GM21737 (cell line): ENCODE results near the gene PSMB10.

Experiments
- ATAC-seq: cut with Tn5 transposase; IDR thresholded peaks from one replicate; pipeline ENCODE4 v1.9.1; 2021; ENCODE audit warnings: mild to moderate bottlenecking, moderate library complexity; ENCODE audit not compliant: unreplicated experiment

The PSMB10 gene

DNA sequence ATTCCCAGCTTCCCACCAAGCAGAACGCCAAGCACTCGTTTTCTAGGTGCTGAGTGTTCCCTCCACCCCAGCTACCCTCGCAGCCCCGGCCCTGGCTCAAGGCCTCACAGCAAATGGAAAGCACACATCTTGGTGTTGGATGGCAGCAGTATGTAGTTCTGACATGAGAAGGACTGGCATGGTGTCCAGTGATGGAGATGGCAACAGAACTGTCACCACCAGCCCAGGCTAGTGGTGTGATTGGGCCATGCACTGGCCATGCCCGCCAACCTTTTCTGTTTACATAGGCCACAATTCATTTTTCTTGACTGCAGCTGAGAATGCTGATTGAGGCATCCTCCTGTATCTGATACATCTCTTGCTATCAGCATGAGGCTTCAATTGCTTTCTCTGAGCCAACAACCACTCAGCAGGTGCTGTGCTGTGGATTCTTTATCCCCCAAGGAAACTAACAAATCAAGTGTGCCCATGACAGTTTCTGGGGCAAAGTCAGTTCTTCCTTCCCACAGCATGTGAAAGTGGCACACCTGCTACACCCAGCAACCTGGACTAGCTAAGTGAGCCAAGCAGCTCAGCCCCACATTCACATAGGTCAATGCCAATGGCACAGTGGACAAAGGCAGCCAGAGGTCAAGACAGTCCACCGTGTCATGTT, 28.0 kb upstream of the PSMB10 start:
- ATAC-seq = no peak

DNA sequence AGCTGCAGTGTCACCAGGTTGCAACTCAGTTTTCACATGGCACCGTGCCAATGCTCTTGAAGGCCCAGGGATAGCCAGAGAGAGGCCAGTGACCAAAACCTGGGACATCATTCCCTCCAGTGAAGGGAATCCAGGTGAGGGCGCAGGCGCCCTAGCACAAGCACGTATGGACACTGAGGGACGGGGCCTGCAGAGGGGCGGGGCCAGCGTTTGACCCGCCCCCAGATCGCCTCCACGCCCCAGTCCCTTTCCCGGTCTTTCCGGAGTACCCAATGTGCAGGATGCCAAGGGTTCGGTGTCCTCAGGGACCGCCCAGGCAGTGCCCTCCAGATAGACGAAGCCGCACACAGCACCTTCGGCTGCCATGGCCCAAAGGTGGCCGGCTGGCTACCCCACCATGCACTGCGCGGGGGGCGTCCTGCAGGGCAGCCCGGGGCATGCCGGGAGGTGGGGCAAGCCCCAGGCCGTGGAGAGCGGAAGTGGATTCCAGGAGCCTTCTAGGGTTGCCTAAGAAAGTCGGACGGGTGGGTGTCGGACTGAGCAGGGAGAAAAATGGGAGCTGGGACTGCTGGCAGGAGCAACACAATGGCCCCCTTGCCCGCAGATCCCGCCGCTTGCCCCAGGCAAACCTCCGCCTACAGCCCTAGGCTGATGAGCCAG, 27.1 kb upstream of the PSMB10 start:
- no peak for ATAC-seq

DNA sequence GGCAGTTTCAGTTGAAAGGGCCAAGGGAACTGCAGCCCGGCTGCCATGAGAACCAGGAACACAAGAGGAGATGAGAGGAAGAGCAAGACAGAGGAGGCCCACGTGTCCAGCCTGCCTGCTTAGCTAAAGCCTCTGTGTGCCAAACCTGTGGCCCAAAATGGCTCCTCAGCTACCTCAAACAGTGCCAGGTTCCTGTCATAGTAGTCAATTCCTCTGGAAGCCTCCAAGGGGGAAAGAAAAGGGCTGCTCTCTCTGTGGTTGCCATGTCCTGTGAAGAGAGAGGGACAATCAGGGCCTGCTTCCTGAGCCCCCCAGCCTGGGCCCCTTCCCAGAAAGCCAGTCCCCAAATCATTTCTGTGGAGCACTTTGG, 26.6 kb upstream of the PSMB10 start:
- no peak for ATAC-seq

DNA sequence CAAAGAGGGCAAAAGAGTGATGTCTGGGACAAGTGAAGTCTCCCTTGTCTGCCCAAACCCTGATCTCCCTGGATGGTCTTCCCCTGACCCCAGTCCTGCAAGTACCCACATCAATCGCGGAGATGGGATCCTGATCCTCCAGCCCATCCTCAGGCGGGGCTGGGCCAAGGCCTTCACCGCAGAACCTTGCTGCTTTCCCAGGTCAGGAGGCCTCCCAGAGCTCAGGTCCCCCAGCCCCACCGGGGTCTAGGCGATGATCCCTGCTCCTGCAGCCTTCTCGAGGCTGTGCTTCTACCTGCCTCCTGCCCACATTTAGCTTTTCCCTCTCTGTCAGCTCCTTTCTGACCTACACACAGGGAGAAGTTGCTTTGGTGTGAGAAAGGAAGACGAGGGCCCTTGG, 25.5 kb upstream of the PSMB10 start:
- ATAC-seq = no peak

DNA sequence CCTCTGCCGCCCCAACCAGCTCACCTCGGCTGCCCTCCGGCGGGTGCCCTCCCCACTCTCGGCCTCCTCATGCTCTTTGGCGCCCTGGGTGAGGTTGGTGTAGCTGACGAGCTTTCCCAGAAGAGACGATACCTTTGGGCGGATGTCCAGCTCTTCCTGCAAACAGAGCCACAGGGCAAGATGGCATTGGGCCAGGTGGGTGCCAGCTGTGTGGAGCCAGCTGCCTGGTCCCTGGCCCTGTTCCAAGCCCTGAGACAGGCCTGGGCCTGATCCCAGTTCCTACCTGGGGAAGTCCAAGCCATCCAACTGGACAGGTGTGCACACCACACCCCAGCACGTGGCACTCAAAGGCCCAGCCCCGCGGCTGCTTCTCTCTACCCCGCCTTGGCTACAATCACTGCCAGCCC, 24.9 kb upstream of the PSMB10 start:
- ATAC-seq = no peak

DNA sequence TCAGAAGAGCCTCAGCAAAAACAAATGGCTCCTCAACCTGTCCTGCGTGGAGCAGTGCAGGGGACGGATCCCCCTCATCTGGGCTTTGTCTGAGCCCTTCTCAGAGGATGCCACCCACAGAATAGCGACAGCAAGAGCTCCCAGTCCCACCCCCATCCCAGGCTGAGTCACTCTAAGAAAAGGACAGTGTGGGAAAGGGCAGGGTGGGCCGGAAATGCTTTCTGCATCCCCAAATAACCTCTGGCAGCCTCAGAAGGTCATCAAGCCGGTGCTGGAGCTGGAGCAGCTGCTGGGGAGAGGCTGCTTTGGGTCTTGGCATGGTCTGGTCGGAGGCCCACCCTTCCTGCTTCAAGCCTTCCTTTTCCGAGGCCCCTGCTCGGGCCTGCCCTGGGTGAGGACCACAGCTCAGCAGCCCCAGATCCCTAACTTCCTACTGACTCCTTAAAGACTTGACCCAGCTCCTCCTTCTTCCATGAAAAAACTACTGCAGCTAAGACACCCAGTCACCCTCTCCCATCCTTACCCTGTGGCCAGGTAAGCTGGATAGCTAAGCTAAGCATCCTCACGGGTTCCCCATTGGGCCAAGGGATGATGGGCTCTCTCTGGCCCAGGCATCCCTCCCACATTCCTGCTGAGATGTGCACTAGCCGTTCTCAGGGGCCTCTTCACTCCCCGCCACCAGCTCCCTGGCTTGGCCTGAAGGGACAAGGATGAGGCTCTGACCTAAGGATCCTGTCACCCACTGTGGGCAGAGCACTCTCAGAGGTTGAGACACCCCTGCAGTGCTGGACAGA, 23.1 kb upstream of the PSMB10 start:
- ATAC-seq = no peak

DNA sequence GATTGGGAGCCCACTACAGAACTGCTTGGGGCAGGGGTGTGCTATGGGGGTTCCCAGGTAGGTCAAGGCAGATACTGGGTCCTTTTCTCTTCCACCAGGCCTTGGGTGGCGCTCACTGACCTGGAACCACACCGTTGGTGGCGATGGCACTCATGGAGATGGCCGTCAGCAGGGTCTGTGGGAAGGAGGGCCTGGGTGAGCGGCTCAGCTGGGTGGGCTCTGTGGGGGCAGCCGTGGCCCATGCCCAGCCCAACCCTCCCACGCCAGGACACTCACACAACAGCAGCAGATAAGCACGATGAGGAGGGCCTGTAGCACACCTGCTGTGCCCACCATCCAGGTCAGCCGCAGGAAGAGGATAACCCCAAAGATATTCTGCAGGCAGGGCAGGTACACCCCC, 21.0 kb upstream of the PSMB10 start:
- ATAC-seq = no peak

DNA sequence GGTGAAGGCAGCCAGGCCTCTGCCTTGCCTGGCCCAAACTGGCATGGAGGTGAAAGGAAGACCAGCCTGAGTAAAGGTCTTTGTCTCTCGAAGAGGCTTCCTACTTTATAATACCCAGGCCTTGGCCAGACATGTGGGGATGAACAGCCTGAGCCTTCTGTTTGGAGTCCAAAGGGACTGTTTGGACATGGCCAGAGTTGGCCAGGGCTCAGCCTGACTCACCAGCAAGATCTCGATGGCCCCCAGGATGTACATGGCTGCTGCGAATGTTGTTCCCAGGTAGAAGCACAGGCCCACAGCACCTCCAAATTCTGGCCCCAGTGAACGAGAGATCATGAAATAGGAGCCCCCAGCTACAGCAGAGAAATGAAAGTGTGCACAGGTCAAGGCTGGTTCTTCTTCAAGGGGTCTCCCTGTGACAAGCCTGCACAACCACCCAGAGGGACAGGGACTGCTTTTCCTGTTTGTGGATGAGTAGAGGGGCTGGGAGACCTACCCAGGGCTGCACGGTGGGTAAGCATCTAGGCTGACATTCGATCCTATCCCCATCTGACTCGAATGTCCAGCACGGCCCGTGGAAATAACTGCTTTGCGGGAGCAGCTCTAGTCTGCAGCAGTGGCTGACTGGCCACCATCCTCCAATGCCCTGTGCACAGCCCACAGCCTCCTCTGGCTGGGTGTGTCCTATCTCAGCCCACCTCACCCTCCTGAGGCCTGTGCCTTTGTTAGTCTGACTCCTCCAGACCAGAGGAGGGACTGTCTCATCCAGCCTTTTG, 18.0 kb upstream of the PSMB10 start:
- ATAC-seq = no peak

DNA sequence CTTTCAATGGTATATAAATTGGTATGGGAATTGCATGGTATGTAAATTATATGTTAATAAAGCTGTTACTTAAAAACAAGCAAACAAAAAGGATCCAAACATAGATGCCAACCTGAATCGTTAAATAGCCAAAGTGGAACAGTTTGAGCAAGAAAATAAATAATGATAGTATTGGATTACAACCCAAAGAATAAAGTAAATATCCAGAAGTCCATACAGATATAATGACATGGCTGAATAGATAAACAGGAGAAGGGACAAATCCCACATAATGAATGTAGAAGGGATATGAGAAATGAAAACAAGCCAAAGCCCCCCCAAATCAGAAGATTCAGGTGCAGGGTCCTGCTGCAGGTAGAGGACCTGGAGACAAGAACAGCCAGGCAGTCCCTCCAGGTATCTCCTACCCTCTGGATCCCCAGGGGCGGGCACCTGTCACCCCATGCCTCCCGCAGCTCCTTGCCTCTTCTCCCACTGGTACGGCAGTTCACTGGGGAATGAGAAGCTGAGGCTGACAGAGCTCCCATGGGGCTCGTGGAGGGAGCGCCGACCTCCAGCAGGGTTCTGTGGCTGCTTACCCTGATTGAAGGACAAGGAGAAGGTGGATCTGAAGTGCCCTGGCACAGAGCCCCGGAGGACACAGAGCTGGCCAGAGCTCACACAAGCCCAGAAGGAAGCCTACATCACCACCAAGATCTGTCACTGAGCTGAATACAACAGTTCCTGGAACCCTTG, 17.2 kb upstream of the PSMB10 start:
- ATAC-seq = no peak

DNA sequence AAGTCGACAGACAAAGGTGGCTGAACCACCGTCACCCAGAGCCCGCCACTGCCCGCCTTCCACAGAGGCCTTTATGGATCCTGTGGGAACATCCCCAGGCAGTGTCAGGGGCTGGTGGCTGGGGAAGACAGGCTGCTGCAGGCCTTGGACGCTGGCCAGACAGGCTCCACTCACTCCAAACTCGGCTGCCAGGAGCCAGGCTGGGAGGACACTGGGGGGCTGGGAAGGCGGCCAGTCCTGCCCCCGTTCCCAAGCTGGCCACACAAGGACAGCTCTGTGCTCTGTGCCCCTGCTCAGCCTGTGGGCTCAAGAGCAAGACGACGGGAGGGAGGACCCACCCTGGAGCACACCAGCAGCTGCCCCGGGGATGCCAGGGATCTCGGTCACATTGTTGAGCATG, 14.8 kb upstream of the PSMB10 start:
- ATAC-seq = no peak

DNA sequence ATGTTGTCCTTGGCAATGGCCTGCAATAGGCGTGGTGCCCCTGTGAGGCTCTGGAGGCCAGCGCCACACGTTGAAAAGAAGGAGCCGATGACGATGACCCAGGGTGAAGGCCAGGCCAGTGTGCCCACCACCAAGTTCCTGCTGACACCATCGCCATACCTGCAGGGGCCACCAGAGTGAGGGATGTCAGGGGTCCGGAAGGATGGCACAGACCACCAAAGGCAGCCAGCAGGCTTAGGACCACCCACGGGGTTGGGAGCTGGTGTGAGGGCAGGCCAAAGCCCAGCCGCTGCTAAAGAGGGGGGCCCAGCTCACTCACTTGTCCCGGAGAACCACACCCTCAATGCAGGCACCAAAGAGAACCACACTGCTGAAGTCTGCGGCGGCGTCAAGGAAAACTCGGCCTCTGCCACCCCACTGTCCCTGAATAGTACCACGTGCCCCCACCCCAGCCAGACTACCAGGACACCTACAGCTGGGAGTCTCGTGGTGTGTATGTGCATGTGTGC, 13.7 kb upstream of the PSMB10 start:
- no peak for ATAC-seq

DNA sequence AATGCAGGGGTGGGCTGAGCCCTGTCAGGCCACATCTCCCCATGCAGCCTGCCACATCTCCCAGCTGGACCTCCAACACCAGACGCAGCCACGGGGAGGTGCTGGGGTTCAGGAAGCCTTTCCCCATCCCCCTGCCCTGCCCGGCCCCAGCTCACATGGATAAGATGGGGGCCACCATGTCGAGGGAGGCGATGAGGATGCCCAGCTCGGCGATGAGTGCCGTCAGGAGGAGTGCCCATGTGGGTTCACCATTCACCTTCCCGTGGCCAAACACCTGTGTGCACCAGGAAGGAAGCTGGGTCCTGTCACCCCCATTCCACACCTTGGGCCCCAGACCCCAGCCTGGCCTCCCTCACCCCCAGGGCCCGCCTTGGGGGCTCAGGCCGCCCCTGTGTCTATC, 13.0 kb upstream of the PSMB10 start:
- no peak for ATAC-seq

DNA sequence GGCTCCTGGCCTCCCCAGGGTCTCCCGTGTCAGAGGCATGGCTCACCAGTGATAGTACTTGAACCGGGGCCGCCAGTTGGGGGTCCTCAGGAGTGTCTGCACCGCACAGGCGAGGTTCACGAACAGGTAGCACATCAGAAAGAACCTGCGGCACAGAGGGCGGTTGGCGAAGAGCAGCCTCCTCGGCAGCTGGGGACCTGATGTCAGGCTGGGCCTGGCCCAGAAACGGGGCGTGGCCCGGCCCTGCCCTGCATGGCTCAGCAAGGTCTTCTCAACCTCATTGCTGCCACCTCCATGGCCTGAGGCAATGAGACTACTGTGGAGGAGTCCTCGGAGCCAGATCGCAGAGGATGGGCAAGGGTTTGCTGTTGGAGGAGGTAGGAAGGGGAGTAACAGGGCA, 11.4 kb upstream of the PSMB10 start:
- no peak for ATAC-seq

DNA sequence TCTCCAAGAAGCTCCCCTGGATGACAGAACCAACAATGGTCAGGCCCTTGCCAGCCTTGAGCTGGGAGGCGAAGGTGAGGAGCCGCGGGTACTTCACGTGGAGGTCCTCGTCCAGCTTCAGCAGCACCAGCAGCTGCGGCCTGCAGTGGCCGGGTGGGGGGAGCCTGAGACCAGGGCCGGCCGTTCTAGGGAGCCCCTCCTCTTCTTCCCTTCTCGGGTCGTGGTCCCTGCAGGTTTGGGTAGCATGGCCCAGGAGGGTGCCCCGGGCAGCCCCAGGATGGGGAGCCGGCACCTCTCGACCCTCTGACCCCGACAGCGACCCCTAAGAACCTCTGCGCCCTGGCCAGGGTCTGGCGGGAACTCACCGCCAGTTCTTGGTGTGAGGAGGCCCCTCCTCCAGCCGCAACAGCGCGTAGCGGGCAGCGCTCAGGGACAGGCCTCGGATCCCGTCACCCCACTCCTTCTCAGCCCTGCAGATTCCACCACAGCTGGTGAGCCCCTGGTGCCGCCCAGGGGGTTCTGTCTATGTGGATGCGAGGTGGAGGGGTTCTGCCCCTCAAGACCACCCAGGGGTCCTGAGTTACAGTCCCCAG, 10.4 kb upstream of the PSMB10 start:
- ATAC-seq = no peak

DNA sequence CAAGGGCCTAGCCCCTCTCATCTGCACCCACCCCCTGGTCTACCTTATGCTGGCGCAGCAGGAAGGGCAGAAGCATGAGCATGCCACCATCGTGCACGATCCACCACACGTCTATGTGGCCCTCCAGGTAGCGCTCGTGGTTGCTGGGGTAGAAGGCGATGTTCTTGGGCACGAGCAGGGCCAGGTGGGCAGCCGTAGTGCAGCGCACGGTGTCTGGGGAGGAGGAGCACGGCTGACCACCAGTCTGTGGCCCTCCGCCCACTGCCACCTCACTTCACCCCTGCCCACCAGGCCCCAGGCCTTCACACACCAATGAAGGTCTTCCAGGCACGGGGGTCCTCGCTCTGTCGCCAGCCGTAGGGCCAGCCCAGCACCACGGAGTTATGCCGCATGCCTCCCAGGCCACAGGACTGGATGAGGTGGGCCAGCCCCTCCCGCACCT, 9.5 kb upstream of the PSMB10 start:
- ATAC-seq = no peak

DNA sequence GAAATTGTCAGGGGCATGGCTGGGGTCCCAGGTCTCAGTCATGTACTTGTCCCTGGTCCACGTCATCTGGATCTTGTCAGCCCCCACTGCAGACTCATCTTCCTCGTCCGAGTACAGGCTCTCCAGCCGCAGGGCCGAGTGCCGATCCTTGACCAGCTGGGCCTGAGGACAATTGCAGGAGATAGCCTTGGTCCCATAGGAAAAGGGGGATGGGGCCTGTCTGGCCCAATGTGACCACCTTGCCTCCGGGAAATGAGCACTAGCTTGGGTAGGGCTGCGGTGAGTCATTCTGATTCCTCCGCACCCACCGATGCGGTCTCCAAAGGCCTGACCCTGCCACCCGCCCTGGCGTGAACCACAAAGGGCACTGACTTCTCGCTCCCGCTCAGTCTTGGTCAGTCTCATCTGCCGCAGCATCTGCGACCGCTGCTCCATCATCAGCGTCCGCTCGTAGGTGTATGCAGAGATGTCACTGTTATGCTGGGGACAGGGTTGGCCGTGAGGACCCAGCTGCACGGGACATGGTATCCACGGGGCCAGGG, 8.8 kb upstream of the PSMB10 start:
- no peak for ATAC-seq

DNA sequence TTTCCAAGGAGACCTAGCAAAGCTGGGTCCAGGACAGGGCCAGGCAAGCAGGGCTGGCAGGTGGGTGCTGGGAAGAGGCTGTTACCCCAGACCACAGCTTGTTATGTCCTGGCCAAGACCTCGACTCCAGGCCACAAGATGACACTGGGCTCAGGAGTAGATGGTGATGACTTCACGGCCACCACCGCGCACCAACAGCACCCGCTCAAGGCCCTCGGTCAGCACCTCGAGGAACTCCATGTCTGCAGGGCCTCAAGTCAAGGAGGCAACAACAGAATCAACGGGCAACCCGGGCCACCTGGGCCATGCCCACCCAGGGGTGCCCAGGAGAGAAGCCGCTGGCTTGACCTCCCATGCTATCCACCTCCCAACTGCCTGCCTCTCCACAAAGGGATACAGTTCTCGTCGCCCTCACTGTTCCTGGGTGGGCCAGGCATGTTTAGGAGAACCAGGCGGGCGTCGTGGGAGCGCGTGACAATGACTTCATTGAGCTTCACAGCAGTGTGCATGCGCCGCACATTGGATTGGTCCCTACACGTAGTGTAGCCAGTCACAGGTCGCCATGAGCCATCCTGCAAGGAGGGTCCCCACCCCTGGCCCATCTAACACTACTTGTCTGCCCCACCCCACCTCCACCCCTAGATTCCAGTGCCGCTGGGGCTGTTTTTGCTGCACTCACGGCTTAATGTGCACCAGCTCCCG, 8.2 kb upstream of the PSMB10 start:
- no peak for ATAC-seq

DNA sequence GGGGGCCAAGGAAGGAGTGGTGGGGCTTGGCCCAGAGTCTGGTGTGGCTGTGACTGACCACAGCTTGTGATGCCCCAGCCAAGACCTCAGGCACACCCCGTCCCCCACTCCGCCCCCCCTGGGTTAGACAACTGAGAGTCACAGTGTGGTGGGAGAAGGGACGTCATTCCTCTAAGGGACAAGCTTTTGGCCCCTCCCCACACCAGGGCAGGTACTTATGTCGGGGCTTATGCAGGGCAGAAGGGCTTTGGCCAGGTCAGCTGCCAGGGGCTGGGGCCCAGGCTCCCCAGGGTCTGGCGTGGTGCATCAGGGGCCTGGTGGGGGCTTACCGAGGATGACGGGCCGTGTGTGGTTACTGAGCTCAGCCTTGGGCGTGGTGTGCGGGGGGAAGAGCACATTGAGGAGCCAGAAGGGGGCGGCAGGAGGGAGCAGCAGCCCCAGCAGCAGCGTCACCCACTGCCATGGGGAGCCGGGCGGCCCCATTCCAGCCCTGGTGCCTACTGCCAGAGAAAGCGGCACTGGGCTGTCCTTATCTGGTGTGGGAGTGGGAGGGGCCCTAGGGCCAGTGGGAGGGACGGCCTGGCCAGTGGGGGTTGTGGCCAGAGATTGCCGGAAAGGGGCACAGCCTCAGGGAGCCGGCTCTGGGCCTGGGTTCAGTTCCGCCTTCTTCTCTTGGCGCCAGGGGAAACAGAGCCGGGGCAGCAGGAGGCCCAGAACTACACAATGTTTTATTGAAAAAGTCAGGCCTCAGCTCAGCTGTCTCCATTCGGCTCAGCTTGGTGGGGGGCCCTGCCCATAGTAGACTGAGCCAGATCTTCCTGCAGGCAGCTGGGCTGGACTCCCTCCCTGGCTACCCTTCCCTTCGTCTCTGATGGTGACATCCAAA, 7.2 kb upstream of the PSMB10 start, which contains the start of gene LCAT:
TSS of gene LCAT (minus strand) at position 502 of the 886 bp plus-strand sequence. CDS start at position 483, 19 bp downstream.
- ATAC-seq = no peak
